ENCODE results near the gene NAA60.

NAA60 gene

GRCh38 chr16:3530371-3530914 lies 87.0 kb downstream of the NAA60 start:
- no peak overlapping the region for H3K27ac Mint-ChIP-seq
- peaks cover 38% of the 10 kb centered on the region for H3K4me1 Mint-ChIP-seq
- no peaks in the 10 kb centered on the region for H3K9me3 Mint-ChIP-seq
- no peak overlapping the region for H3K4me3 Mint-ChIP-seq
- no peaks in the 10 kb centered on the region for H3K27me3 Mint-ChIP-seq
- H3K36me3 Mint-ChIP-seq = peaks cover 16% of the 10 kb centered on the region

- Mint-ChIP-seq H3K27ac (peak overlapping the region; percentile 65), H3K36me3 (peaks cover 16% of the 10 kb centered on the region), H3K4me3 (no peak overlapping the region), H3K4me1 (peaks cover 22% of the 10 kb centered on the region), H3K9me3 (no peaks in the 10 kb centered on the region), H3K27me3 (no peaks in the 10 kb centered on the region)
Observed at GRCh38 chr16:3532741-3533140, 89.3 kb downstream of the NAA60 start.

GRCh38 chr16:3534126-3534525 lies 90.6 kb downstream of the NAA60 start:
- peaks cover 9% of the 10 kb centered on the region for H3K36me3 Mint-ChIP-seq
- H3K27me3 Mint-ChIP-seq = no peaks in the 10 kb centered on the region
- H3K9me3 Mint-ChIP-seq = no peaks in the 10 kb centered on the region
- no peak overlapping the region for H3K4me3 Mint-ChIP-seq
- H3K4me1 Mint-ChIP-seq = peaks cover 13% of the 10 kb centered on the region
- peak overlapping the region; percentile 62 for H3K27ac Mint-ChIP-seq

GRCh38 chr16:3536271-3536731 lies 92.8 kb downstream of the NAA60 start:
- H3K27ac Mint-ChIP-seq = no peak overlapping the region
- H3K4me3 Mint-ChIP-seq = no peak overlapping the region
- peaks cover 12% of the 10 kb centered on the region for H3K36me3 Mint-ChIP-seq

More at GRCh38 chr16:3536271-3536731, 92.8 kb downstream of the NAA60 start:
- Mint-ChIP-seq H3K4me1 (peaks cover 13% of the 10 kb centered on the region), H3K9me3 (no peaks in the 10 kb centered on the region), H3K27me3 (no peaks in the 10 kb centered on the region)
